ENCODE data around the gene INPP5D.
"Not testable (repeated sequence)": the region's sequence is repeated elsewhere in the genome, so short reads cannot be mapped to it uniquely, and the experiment has no call there.

Gene INPP5D

DNA sequence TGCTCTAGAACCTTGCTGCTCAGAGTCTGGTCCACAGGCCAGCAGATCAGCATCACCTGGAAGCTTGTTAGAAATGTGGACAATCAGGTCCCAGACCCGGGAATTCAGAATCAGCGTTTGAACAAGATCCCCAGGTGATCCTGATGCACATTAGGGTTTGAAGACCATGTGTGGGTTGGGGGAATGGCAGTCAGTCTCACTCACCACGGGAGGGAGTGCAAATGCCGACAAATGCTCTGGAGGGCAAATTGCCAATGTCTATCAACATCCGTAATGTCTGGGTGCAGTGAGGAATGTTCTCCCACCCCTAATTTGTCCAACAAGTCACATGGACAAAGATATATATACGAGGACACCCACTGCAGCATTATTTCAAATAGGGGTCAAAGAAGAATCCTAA, 34.5 kb downstream of the INPP5D start:
- TF ChIP-seq, protein P1, sequence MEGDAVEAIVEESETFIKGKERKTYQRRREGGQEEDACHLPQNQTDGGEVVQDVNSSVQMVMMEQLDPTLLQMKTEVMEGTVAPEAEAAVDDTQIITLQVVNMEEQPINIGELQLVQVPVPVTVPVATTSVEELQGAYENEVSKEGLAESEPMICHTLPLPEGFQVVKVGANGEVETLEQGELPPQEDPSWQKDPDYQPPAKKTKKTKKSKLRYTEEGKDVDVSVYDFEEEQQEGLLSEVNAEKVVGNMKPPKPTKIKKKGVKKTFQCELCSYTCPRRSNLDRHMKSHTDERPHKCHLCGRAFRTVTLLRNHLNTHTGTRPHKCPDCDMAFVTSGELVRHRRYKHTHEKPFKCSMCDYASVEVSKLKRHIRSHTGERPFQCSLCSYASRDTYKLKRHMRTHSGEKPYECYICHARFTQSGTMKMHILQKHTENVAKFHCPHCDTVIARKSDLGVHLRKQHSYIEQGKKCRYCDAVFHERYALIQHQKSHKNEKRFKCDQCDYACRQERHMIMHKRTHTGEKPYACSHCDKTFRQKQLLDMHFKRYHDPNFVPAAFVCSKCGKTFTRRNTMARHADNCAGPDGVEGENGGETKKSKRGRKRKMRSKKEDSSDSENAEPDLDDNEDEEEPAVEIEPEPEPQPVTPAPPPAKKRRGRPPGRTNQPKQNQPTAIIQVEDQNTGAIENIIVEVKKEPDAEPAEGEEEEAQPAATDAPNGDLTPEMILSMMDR (conservative IDR thresholded peaks at IDR 0.05; ENCODE audit: low read depth), result no peak
- DNase-seq (ENCODE audit: low spot score), result no peak
- ChIA-PET CTCF (no interaction called here), POLR2A (ENCODE audit: low non-redundant PET) (no interaction called here)
- H3K27ac ChIP-seq, result no peak overlapping the region

DNA sequence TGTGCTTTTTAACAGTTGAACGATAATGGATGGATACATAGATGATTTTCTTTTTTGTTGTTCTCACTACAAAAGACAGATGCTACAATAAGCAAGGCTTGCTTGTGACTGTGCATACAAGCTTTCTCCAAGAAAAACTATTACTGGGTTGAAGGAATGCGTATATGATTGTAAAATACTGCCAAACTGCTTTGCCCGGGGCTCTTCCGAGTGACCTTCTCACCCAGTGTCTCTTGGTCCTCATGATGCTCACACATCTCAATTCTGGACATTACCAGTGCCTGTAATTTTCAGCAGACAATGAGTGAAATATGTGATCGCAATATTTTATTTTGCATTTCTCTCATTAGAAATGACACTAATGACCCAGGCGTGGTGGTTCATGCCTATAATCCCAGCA, 35.9 kb downstream of the INPP5D start:
- POLR2A ChIA-PET (ENCODE audit: low non-redundant PET), result no interaction called here
- CTCF ChIA-PET, result interaction anchor here (0.6 kb wide), 1 partner anchor 243 kb away, joined by 3 read pairs; no protein-coding TSS in a partner anchor
- no peak overlapping the region for H3K27ac ChIP-seq
- no peak for DNase-seq (ENCODE audit: low spot score)
- TF ChIP-seq, protein P1 (conservative IDR thresholded peaks at IDR 0.05; ENCODE audit: low read depth), result no peak

DNA sequence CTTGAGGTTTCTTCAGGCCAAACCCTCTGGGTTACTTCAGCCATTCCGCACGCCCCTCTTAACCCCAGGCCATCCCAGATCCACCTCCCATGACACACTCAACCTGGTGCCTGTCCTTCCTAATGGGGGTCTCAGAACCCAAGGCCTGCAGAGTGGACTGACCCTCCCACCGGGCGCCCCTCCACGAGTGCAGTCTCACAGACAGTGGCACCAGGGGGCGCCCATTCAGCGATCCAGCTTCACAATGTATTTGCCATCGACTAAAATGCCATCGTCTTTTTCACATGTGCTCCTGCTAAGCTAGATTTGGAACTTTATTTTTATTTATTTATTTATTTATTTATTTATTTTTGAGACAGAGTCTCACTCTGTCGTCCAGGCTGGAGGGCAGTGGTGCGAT, 38.5 kb downstream of the INPP5D start:
- TF ChIP-seq, protein P1 (conservative IDR thresholded peaks at IDR 0.05; ENCODE audit: low read depth), result no peak
- POLR2A ChIA-PET (ENCODE audit: low non-redundant PET), result no interaction called here
- CTCF ChIA-PET, result interaction anchor here (0.7 kb wide), 1 partner anchor 109 kb away, joined by 4 read pairs; no protein-coding TSS in a partner anchor
- DNase-seq (ENCODE audit: low spot score), result no peak
- H3K27ac ChIP-seq, result no peak overlapping the region

DNA sequence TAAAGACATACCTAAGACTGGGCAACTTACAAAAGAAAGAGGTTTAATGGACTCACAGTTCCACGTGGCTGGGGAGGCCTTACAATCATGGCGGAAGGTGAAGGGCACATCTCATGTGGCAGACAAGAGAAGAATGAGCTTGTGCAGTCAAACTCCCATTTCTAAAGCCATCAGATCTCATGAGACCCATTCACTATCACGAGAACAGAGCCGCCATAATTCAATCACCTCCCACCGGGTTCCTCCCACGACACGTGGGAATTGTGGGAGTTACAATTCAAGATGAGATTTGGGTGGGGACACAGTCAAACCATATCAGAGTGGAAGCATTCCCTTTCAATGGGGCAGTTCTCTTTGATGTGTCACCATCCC, 39.7 kb downstream of the INPP5D start:
- CTCF ChIA-PET, result interaction anchor here (0.7 kb wide), 1 partner anchor 442 kb away, joined by 3 read pairs; no protein-coding TSS in a partner anchor
- DNase-seq (ENCODE audit: low spot score); H3K27ac ChIP-seq; POLR2A ChIA-PET (ENCODE audit: low non-redundant PET): not testable (repeated sequence)

DNA sequence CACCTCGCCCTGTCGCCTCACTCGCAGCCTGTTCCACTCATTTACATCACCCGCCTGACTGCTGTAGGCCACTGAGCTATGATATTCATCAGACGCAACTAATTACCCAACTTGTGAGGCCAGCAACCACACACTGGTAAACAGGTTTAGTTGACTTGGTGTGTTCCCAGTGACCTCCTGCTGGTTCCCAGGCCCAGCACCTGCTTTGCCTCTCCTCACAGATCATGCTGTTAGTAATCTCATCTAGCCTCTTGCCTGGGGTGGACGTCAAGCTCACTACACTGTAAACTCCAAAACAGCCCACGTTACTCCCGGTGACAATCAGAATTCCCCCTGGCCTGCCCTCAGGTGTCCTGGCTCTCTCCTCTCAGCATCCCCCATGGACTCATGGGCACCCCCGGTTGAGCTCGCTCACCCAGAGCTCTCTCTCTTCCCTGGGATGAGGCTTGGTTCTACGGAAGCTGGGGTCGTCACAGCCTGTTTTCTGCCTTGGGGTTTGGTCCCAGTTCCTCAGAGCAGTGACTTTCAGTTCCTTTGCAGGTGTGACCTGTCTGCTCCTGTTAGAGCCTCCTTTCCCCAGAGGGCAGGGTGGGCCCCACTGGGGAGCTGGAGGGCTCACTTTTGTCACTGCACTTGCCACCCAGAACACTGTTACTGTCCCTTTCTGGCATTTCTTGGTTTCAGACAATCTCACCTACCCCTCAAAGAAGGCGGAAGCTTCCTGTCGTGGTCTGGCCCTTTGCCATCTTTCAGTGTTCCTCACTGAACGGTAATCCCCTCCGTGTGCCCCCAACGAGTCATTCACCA, 40.3 kb downstream of the INPP5D start:
- ChIA-PET POLR2A (ENCODE audit: low non-redundant PET) (no interaction called here), CTCF (interaction anchor here (0.7 kb wide), 1 partner anchor 443 kb away, joined by 3 read pairs; no protein-coding TSS in a partner anchor)
- TF ChIP-seq, protein P1 (conservative IDR thresholded peaks at IDR 0.05; ENCODE audit: low read depth), result no peak
- DNase-seq (ENCODE audit: low spot score), result no peak
- H3K27ac ChIP-seq, result no peak overlapping the region

DNA sequence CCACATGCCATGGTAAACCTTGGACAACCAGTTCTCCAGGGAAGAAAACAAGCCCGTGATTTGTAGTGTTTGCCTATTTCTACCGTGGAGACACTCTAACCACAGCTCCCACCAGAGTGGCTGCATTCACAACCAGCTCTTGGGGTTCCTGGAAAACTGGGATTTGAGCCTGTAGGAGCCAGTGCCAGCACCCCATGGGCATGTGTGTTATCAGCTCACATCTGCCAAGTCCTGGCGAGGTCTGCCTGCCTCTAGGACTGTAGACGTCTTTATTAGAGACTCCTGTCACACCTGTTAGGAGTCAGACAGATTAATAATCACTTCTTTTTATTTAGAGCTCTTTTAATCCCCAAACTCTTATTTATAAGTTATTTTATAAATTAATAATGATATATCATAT, 41.0 kb downstream of the INPP5D start:
- no peak for DNase-seq (ENCODE audit: low spot score)
- ChIA-PET POLR2A (ENCODE audit: low non-redundant PET) (no interaction called here), CTCF (no interaction called here)
- TF ChIP-seq, protein P1 (conservative IDR thresholded peaks at IDR 0.05; ENCODE audit: low read depth), result no peak
- no peak overlapping the region for H3K27ac ChIP-seq

DNA sequence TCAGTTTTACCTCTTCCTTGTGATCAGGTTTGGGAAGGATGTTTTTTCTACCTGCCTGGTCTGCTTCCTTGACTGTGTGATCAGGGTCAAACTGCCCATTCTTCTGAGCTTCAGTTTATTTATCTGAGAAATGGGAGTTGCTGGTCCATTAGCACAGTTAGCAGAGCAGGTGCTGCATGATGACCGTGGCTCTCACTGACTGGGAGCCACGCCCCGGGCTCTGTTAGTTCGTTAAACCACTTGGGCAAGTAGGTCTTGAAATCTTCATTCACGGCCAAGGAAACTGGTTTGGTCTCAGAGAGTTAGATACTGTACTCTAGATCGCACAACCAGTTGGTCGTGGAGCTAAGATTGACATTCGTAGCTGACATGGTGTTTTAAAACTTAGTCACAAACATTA, 41.7 kb downstream of the INPP5D start:
- no peak for DNase-seq (ENCODE audit: low spot score)
- TF ChIP-seq, protein P1 (conservative IDR thresholded peaks at IDR 0.05; ENCODE audit: low read depth), result no peak
- ChIA-PET POLR2A (ENCODE audit: low non-redundant PET) (no interaction called here), CTCF (no interaction called here)
- H3K27ac ChIP-seq, result no peak overlapping the region
